Measurements from ENCODE around the gene GPX6.

GRCh38 chr6:28515676-28516075 is at the start of gene GPX6:
- TF ChIP-seq CTCF (conservative IDR thresholded peaks at IDR 0.05; ENCODE audit: low read depth, low read length) (no peak), EZH2 (IDR thresholded peaks at IDR 0.05; ENCODE audit: borderline replicate concordance, low read depth, low read length, poor library complexity, severe bottlenecking) (no peak)

Measured in A673 (cell line).